ENCODE results near the gene MOGAT2.

The MOGAT2 gene

GRCh38 chr11:75719340-75720239, 2.0 kb downstream of the MOGAT2 start:
- TF ChIP-seq, protein P1, sequence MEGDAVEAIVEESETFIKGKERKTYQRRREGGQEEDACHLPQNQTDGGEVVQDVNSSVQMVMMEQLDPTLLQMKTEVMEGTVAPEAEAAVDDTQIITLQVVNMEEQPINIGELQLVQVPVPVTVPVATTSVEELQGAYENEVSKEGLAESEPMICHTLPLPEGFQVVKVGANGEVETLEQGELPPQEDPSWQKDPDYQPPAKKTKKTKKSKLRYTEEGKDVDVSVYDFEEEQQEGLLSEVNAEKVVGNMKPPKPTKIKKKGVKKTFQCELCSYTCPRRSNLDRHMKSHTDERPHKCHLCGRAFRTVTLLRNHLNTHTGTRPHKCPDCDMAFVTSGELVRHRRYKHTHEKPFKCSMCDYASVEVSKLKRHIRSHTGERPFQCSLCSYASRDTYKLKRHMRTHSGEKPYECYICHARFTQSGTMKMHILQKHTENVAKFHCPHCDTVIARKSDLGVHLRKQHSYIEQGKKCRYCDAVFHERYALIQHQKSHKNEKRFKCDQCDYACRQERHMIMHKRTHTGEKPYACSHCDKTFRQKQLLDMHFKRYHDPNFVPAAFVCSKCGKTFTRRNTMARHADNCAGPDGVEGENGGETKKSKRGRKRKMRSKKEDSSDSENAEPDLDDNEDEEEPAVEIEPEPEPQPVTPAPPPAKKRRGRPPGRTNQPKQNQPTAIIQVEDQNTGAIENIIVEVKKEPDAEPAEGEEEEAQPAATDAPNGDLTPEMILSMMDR (IDR thresholded peaks at IDR 0.05; ENCODE audit: low read depth, low read length, missing control alignments), result no peak
- in situ Hi-C loops (cut with HindIII; ENCODE audit: low sequenced_read_pairs), result no loop called here
- DNase-seq (ENCODE audit: low read depth), result no peak
- no peak overlapping the region for H3K4me3 ChIP-seq (ENCODE audit: low read depth, low read length)

DNA sequence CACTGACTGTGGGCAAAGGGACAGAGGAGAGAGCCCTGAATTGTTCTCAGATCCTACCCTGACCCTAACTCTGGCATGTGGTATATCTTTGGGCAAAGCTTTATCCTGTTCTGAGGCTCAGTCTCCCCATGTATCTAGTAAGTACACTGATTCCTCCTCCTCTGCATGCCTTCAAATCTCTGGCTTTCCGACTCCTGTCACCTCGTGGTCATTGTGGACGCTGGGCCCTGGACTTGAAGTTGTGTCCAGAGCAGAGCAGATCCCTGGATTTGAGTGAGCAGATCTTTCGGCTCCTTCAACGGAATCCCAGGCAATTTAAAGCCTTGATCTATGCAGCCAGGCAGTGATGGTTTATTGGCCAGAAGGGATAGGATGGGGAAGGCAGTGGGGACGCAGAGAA, 3.0 kb downstream of the MOGAT2 start:
- no peak for DNase-seq (ENCODE audit: low read depth)
- in situ Hi-C loops (cut with HindIII; ENCODE audit: low sequenced_read_pairs), result no loop called here
- TF ChIP-seq, protein P1 (IDR thresholded peaks at IDR 0.05; ENCODE audit: low read depth, low read length, missing control alignments), result no peak
- H3K4me3 ChIP-seq (ENCODE audit: low read depth, low read length), result no peak overlapping the region

DNA sequence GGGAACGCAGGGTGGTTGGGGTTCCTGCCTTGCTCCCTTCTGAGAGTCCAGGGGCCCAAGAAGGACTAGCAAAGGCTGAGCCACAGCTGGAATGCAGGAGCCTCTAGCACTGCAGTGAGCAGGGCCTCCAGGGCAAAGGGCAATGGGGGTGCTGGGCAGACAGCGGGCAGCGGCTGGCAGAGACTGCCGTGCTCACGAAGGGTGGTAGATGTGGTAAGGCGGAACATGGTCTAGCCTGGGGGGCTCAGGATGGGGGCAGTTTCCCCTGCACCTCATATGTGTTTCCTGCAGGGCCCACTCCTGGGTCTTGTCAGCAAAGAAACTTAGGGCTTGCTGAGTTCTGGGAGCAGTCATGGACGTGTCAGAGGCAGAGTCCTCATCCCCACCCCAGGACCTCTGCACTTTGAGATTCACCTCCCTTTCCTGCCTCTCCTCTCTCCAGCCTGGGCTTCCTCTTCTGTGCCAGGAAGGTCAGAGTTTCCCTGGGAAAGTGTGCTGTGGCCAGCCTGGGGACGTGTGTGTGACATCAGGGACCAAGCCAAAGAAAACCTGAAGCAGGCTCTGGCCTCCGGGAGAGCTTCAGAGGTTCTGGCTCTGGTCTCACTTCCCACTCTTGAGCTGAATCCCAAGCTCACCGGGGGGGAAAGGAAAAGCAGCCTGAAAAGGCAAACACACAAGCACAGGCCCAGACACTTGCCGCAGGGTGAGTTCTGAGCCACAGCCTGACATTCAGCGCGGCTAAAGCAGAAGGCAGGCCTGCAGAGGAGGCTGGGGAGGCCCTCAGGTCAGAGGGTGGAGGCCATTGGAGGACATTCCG, 4.4 kb downstream of the MOGAT2 start:
- TF ChIP-seq, protein P1 (IDR thresholded peaks at IDR 0.05; ENCODE audit: low read depth, low read length, missing control alignments), result no peak
- in situ Hi-C loops (cut with HindIII; ENCODE audit: low sequenced_read_pairs), result no loop called here
- DNase-seq (ENCODE audit: low read depth), result no peak
- H3K4me3 ChIP-seq (ENCODE audit: low read depth, low read length), result no peak overlapping the region

- TF ChIP-seq, protein P1 (IDR thresholded peaks at IDR 0.05; ENCODE audit: low read depth, low read length, missing control alignments), result no peak
Measured at GRCh38 chr11:75722669-75723042, 5.0 kb downstream of the MOGAT2 start.

GRCh38 chr11:75725547-75726320, 8.1 kb downstream of the MOGAT2 start:
- TF ChIP-seq, protein P1 (IDR thresholded peaks at IDR 0.05; ENCODE audit: low read depth, low read length, missing control alignments), result no peak
- H3K4me3 ChIP-seq (ENCODE audit: low read depth, low read length), result no peak overlapping the region
- in situ Hi-C loops (cut with HindIII; ENCODE audit: low sequenced_read_pairs), result no loop called here

More at GRCh38 chr11:75722669-75723042, 5.0 kb downstream of the MOGAT2 start:
- no peak overlapping the region for H3K4me3 ChIP-seq (ENCODE audit: low read depth, low read length)
- DNase-seq (ENCODE audit: low read depth), result no peak
- in situ Hi-C loops (cut with HindIII; ENCODE audit: low sequenced_read_pairs), result no loop called here

GRCh38 chr11:75728992-75729391, 11.4 kb downstream of the MOGAT2 start:
- in situ Hi-C loops (cut with HindIII; ENCODE audit: low sequenced_read_pairs), result no loop called here
- TF ChIP-seq, protein P1 (IDR thresholded peaks at IDR 0.05; ENCODE audit: low read depth, low read length, missing control alignments), result no peak

More at GRCh38 chr11:75725547-75726320, 8.1 kb downstream of the MOGAT2 start:
- DNase-seq (ENCODE audit: low read depth), result no peak

More at GRCh38 chr11:75728992-75729391, 11.4 kb downstream of the MOGAT2 start:
- no peak for DNase-seq (ENCODE audit: low read depth)
- no peak overlapping the region for H3K4me3 ChIP-seq (ENCODE audit: low read depth, low read length)

Data from astrocyte of the cerebellum (primary cell).